MM.1S (cell line): ENCODE measurements around the gene CHST15.

ENCODE experiments used
- DNase-seq: peaks from one replicate; pipeline ENCODE4 v3.0.0-alpha.2; 2015
- H2AFZ ChIP-seq: fragments of 300-600 bp; sonication (generic); 2 replicates; pipeline ENCODE4 v1.6.0; 2016; ENCODE audit warnings: antibody characterized with exemption, low read length
- H3F3A ChIP-seq: fragments of 300-600 bp; sonication (generic); 2 replicates; pipeline ENCODE4 v1.6.1; 2016; ENCODE audit warnings: mild to moderate bottlenecking, antibody characterized with exemption, low read length, moderate library complexity, mixed read lengths; ENCODE audit not compliant: insufficient read depth
- H3K27ac ChIP-seq: fragments of 300-600 bp; sonication (generic); 2 replicates; pipeline ENCODE4 v1.5.1; 2016; ENCODE audit warnings: mild to moderate bottlenecking, low read length
- H3K27me3 ChIP-seq: fragments of 300-600 bp; sonication (generic); replicated peaks from 2 replicates; pipeline ENCODE4 v1.6.0; 2016; ENCODE audit warnings: low read length; ENCODE audit not compliant: insufficient read depth
- H3K36me3 ChIP-seq: fragments of 300-600 bp; sonication (generic); replicated peaks from 2 replicates; pipeline ENCODE4 v1.6.1; 2016; ENCODE audit warnings: mild to moderate bottlenecking, low read length, mixed read lengths; ENCODE audit not compliant: insufficient read depth
- H3K4me1 ChIP-seq: fragments of 300-600 bp; sonication (generic); 2 replicates; pipeline ENCODE4 v1.6.1; 2016; ENCODE audit warnings: low read length, mixed read lengths
- H3K4me2 ChIP-seq: fragments of 300-600 bp; sonication (generic); 2 replicates; pipeline ENCODE4 v1.6.0; 2016; ENCODE audit warnings: low read depth, low read length
- H3K4me3 ChIP-seq: fragments of 300-600 bp; sonication (generic); 2 replicates; pipeline ENCODE4 v1.5.1; 2016; ENCODE audit warnings: low read length, mixed read lengths
- H3K79me2 ChIP-seq: fragments of 300-600 bp; sonication (generic); 2 replicates; pipeline ENCODE4 v1.6.1; 2016; ENCODE audit warnings: mixed run types, low read length, mixed read lengths
- H3K9ac ChIP-seq: fragments of 300-600 bp; sonication (generic); 2 replicates; pipeline ENCODE4 v1.6.1; 2016; ENCODE audit warnings: low read length, mixed read lengths
- H3K9me2 ChIP-seq: fragments of 300-600 bp; sonication (generic); replicated peaks from 2 replicates; pipeline ENCODE4 v1.6.1; 2016; ENCODE audit warnings: mild to moderate bottlenecking, low read length, mixed read lengths; ENCODE audit not compliant: insufficient read depth
- H3K9me3 ChIP-seq: fragments of 300-600 bp; sonication (generic); replicated peaks from 2 replicates; pipeline ENCODE4 v1.6.1; 2016; ENCODE audit warnings: mild to moderate bottlenecking, low read length, mixed read lengths; ENCODE audit not compliant: insufficient read depth
- H4K20me1 ChIP-seq: fragments of 300-600 bp; sonication (generic); 2 replicates; pipeline ENCODE4 v1.6.1; 2016; ENCODE audit warnings: mild to moderate bottlenecking, low read length, moderate library complexity, mixed read lengths; ENCODE audit not compliant: insufficient read depth
- EZH2 ChIP-seq: fragments of 300-600 bp; sonication (generic); optimal IDR thresholded peaks from 2 replicates; pipeline ENCODE3; 2017; ENCODE audit warnings: low read depth, mild to moderate bottlenecking, antibody characterized with exemption, low read length, mixed read lengths
- EZH2phosphoT487 ChIP-seq: fragments of 300-600 bp; sonication (generic); IDR thresholded peaks from 2 replicates; pipeline ENCODE4 v1.6.1; 2018; ENCODE audit warnings: antibody characterized with exemption, low read length
- TF ChIP-seq, protein P1 (sequence below): fragments of 300-600 bp; sonication (generic); IDR thresholded peaks from 2 replicates; pipeline ENCODE4 v1.5.1; 2016; ENCODE audit warnings: antibody characterized with exemption, low read length, mixed read lengths

CHST15 gene

DNA sequence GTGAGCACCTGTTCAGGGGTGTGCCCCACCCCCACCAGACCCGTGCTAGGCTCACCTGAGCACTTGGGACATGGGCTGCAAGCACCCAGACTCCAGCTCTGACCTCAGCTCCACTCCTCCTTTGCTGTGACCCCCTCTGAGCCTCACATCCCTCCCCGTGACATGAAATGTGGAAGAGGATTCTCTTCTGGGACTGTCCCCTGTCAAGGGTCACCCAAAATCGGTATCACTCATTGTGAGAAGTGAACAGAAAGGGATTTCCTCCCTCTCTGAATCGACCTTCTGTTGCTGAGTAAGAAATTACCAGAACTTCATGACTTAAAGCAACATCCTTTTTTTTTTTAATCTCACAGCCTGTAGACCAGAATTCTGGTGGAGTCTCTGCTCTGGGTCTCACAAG, 6.2 kb upstream of the CHST15 start:
- TF ChIP-seq EZH2 (no peak), EZH2phosphoT487 (no peak)
- TF ChIP-seq, protein P1, sequence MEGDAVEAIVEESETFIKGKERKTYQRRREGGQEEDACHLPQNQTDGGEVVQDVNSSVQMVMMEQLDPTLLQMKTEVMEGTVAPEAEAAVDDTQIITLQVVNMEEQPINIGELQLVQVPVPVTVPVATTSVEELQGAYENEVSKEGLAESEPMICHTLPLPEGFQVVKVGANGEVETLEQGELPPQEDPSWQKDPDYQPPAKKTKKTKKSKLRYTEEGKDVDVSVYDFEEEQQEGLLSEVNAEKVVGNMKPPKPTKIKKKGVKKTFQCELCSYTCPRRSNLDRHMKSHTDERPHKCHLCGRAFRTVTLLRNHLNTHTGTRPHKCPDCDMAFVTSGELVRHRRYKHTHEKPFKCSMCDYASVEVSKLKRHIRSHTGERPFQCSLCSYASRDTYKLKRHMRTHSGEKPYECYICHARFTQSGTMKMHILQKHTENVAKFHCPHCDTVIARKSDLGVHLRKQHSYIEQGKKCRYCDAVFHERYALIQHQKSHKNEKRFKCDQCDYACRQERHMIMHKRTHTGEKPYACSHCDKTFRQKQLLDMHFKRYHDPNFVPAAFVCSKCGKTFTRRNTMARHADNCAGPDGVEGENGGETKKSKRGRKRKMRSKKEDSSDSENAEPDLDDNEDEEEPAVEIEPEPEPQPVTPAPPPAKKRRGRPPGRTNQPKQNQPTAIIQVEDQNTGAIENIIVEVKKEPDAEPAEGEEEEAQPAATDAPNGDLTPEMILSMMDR = no peak
- Histone ChIP-seq H2AFZ (no peak overlapping the region), H3K79me2 (peaks cover 12% of the 10 kb centered on the region), H3K4me3 (no peak overlapping the region), H3K4me2 (no peak overlapping the region), H3K9me2 (no peaks in the 10 kb centered on the region), H3K36me3 (no peaks in the 10 kb centered on the region), H3F3A (peaks cover 7% of the 10 kb centered on the region), H4K20me1 (no peaks in the 10 kb centered on the region), H3K4me1 (peaks cover 28% of the 10 kb centered on the region), H3K9me3 (no peaks in the 10 kb centered on the region), H3K9ac (no peak overlapping the region), H3K27me3 (no peaks in the 10 kb centered on the region), H3K27ac (no peak overlapping the region)
- DNase-seq = no peak

DNA sequence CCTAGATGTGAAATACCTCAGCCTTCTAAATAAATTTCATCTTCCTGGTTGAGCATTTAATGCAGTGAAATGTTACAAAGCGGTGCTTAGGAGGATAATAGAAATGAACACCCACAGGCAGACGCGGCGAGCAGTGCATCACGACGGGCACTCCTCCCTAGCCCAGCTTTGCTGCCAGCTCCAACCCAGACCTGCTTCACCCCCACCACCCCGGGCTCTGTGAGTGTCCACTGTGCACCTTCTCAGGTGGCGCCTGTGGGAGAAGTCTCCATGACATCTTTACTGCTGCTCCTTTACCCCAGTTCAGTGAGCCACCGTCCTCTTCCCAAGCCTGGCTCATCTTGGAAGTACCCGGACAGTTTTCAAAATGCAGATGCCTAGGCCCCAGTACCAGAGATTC, 5.2 kb upstream of the CHST15 start:
- Histone ChIP-seq H3F3A (peaks cover 17% of the 10 kb centered on the region), H3K79me2 (peaks cover 8% of the 10 kb centered on the region), H3K4me3 (no peak overlapping the region), H3K9me2 (no peaks in the 10 kb centered on the region), H3K36me3 (no peaks in the 10 kb centered on the region), H3K9me3 (no peaks in the 10 kb centered on the region), H3K27me3 (no peaks in the 10 kb centered on the region), H4K20me1 (no peaks in the 10 kb centered on the region), H2AFZ (no peak overlapping the region), H3K27ac (no peak overlapping the region), H3K4me1 (peaks cover 21% of the 10 kb centered on the region), H3K9ac (no peak overlapping the region), H3K4me2 (no peak overlapping the region)
- DNase-seq = no peak
- TF ChIP-seq, protein P1 = no peak
- TF ChIP-seq EZH2phosphoT487 (no peak), EZH2 (no peak)

DNA sequence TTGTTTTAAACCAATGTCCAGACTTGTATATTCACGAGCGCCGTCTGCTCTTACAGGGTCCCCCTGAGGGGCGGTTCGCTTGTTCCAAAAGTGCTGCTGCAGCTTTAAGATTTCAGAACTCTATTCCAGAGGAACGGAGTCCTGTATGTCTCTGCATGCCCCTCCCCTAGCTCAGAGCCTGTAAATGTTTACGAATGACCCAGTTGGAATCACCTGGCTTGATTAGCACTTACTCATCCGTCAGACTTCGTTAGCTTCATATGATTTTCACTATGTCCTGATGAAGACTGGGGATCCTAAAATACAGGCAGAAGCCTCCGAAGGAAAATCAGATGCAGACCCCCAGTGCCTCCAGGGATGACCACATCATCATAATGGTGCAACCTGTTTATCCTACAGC, 4.5 kb upstream of the CHST15 start:
- peaks cover 18% of the 10 kb centered on the region; the same call in 1 of the 2 replicates for H3K4me1 ChIP-seq
- TF ChIP-seq EZH2 (no peak), EZH2phosphoT487 (no peak)
- TF ChIP-seq, protein P1 = no peak
- H3K4me2 ChIP-seq = no peak overlapping the region
- no peaks in the 10 kb centered on the region for H3K9me3 ChIP-seq
- H3K4me3 ChIP-seq = no peak overlapping the region
- no peaks in the 10 kb centered on the region for H3K27me3 ChIP-seq
- H3K27ac ChIP-seq = no peak overlapping the region
- H3K36me3 ChIP-seq = no peaks in the 10 kb centered on the region
- H4K20me1 ChIP-seq = no peaks in the 10 kb centered on the region
- H3F3A ChIP-seq = peaks cover 22% of the 10 kb centered on the region
- H3K9me2 ChIP-seq = no peaks in the 10 kb centered on the region
- H3K9ac ChIP-seq = no peak overlapping the region
- no peak for DNase-seq
- peaks cover 12% of the 10 kb centered on the region for H3K79me2 ChIP-seq
- H2AFZ ChIP-seq = no peak overlapping the region
